GM18951 (cell line): ENCODE results near the gene SLC29A3.
A peak's percentile ranks its signal among the peaks of the same experiment; 100 is the strongest.
"Not testable (repeated sequence)": the region's sequence is repeated elsewhere in the genome, so short reads cannot be mapped to it uniquely, and the experiment has no call there.

ENCODE experiments used
- POLR2A ChIP-seq: IDR thresholded peaks from 4 replicates; pipeline ENCODE4 v1.6.1; 2011; ENCODE audit warnings: mild to moderate bottlenecking; ENCODE audit not compliant: insufficient read length, insufficient read depth; ENCODE audit errors: extremely low read depth
- in situ Hi-C: fragments of 300-500 bp; cut with MboI; formaldehyde crosslinking; loops from one replicate; pipeline ENCODE4 v1.12.0; 2022; ENCODE audit warnings: low sequenced_read_pairs, mixed read lengths, inconsistent platforms; ENCODE audit not compliant: unreplicated experiment

The SLC29A3 gene

DNA sequence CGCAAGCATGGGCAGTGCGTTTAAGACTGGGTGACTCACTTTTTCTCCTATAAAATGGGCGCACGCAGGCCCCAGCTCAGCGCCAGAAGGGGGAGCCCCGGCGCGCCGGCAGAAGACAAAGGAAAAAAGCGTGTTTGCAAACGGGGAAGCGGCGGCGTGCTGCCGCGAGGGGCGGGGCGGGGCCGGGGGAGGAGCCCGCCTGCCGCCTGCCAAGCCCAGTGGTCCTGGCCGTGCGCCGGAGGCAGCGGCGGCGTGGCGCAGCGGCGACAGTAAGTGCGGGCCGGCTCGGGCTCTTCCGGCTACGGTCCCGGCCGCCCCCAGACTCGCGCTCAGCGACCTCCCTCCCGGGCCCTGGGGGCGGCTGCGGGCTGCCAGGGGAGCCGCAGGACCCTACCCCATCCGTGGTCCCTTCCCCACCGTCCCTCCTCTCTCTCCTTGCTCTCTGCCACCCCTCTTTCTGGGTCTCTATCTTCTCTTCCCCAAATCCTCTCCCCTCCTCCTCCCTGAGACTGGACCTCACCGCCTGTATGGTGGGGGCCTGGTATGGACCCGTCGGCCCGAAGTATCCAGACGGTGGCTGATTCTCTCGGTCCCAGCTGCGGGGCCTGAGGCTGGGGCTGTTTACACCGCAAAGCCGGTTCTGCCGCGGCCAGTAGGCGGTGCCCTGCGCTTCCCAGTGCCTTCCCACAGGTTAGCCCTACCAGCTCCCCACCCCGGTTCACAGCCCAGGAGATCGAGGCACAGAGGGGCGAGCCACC is at the start of gene SLC29A3:
SLC29A3 (plus strand) TSS at position 218 of the 758 bp plus-strand sequence; CDS start at position 269, 51 bp downstream.
- in situ Hi-C loops: loop anchor here (10.0 kb wide), 1 partner anchor 256 kb away; no protein-coding TSS in a partner anchor

DNA sequence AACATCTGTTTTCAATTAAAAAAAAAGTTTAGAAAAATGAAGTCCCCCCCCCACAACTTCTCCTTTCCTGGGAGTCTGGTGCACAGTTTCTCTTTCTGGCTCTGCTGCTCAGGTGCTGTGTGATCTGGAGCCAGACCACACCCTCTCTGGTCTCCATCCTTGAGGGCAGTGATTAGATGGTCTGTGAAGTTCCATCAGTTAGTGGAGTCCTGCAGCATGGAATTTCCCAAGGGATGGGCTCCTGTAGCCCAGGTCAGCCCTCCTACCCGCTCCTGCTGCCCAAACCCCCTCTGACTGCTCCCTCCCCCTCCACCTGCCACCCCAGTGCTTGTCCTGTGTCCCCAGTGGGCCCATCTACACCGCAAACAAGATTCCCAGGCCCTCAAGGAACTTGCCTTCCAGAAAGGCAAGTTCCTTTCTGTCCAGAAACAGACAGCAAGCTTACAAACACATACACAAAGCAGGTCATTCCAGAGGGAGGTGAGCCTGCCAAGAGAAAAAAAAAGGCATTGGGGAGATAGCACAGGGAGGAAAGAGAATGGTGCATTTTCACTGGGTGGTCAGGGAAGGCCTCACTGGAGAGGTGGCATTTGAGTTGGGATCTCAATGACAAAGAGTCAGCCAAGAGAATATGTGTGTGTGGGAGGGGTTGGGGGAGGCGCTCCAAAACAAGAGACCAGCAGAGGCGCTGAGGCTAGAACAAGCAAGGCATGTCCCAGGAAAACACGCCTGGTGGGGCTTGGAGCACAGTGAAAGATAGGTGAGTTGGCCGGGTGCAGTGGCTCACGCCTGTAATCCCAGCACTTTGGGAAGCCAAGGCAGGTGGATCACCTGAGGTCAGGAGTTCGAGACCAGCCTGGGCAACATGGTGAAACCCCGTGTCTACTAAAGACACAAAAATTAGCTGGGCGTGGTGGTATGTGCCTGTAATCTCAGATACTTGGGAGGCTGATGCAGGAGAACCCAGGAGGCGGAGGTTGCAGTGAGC is 49.5 kb upstream of the SLC29A3 start:
- no peak for TF ChIP-seq POLR2A
- in situ Hi-C loops: no loop called here

More for the DNA sequence above, at the start of gene SLC29A3:
- peak; percentile 68 for TF ChIP-seq POLR2A

GRCh38 chr10:71270301-71271220 is 48.5 kb upstream of the SLC29A3 start:
- in situ Hi-C loops: no loop called here

GRCh38 chr10:71271662-71272055 is 47.4 kb upstream of the SLC29A3 start:
- in situ Hi-C loops: no loop called here
- no peak for TF ChIP-seq POLR2A

More at GRCh38 chr10:71270301-71271220, 48.5 kb upstream of the SLC29A3 start:
- no peak for TF ChIP-seq POLR2A

- in situ Hi-C loops: no loop called here
- no peak for TF ChIP-seq POLR2A
Measured at GRCh38 chr10:71272056-71272771, 46.8 kb upstream of the SLC29A3 start.

DNA sequence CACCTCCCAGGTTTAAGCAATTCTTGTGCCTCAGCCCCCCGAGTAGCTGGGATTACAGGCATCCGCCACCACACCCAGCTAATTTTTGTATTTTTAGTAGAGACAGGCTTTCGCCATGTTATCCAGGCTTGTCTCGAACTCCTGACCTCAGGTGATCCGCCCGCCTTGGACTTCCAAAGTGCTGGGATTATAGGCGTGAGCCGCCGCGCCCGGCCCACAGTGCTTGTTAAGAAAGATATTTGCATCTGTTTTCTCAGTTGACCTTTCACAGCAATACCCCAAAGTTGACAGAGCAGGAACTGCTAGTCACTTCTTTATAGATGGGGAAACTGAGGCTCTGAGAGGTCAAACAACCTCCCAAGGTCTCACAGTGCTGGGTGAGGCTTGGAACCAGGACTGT is 46.1 kb upstream of the SLC29A3 start:
- in situ Hi-C loops: not testable (repeated sequence)

DNA sequence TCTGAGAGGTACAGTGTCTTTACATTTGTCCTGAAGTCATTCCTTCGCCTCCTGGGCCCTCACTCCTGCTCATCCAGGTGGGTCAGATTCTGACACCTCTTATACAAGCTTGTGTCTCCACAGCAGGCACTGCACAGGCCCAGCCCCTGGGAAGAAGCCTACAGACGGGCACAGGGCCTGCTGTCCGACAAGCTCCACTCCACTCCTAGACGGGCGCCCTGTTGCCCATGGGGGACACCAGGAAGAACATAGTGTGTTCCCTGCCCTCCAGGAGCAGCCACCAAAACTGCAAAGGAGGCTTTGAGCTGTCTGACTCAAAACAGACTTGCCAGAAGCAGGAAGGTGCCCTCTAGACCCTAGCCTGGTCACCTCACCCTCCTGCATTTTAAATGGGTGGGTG is 45.6 kb upstream of the SLC29A3 start:
- in situ Hi-C loops: no loop called here
- TF ChIP-seq POLR2A: no peak

GRCh38 chr10:71274901-71275796 is 43.9 kb upstream of the SLC29A3 start:
- in situ Hi-C loops: no loop called here
- no peak for TF ChIP-seq POLR2A

GRCh38 chr10:71276873-71277272 is 42.2 kb upstream of the SLC29A3 start:
- no peak for TF ChIP-seq POLR2A
- in situ Hi-C loops: no loop called here

GRCh38 chr10:71277914-71278665 is 41.0 kb upstream of the SLC29A3 start:
- no peak for TF ChIP-seq POLR2A
- in situ Hi-C loops: no loop called here

- in situ Hi-C loops: no loop called here
- TF ChIP-seq POLR2A: no peak
Measured at GRCh38 chr10:71278691-71279588, 40.1 kb upstream of the SLC29A3 start.
